HepG2 (cell line): ENCODE results near the gene ARHGAP9. TPM values are rescaled to one million over a fixed set of nuclear protein-coding genes. Genes with fewer than 3 reads are reported as not detected.

Experiments
- ATAC-seq: fragments of 200-7000 bp; cut with Tn5 transposase; 3 replicates; pipeline ENCODE4 v1.9.1; 2020; ENCODE audit warnings: mild to moderate bottlenecking, moderate library complexity
- BruUV-seq: library from RNA; stranded (reverse); fragments of 400-500 nt; replicated peaks from 2 replicates; lab custom pipeline; 2021; lab: Mats Ljungman, UMichigan
- CTCF ChIA-PET: fragments of 300-600 bp; formaldehyde crosslinking; extraction: SDS; loops from one replicate; lab custom pipeline; 2021; ENCODE audit warnings: low total read pairs, inconsistent platforms, low intra/inter-chr PET ratio; lab: Yijun Ruan, JAX
- POLR2A ChIA-PET: fragments of 350-600 bp; sonication (Branson Sonifier 250); formaldehyde crosslinking; loops from one replicate; lab custom pipeline; 2020; ENCODE audit warnings: antibody characterized with exemption, inconsistent platforms; lab: Yijun Ruan, JAX
- DNase-seq: peaks from one replicate; pipeline ENCODE4 v3.0.0-alpha.2; 2015; ENCODE audit warnings: low spot score
- FAIRE-seq: peaks from 3 replicates; lab custom pipeline; 2011; peaks lifted over from hg19 to GRCh38; lab: Jason Lieb, UNC
- H2AFZ ChIP-seq: one replicate; pipeline ENCODE4 v1.6.1; 2011; ENCODE audit warnings: low read length, inconsistent platforms
- H3K27ac ChIP-seq: fragments of 300-600 bp; 3 replicates; pipeline ENCODE4 v1.8.0; 2011; ENCODE audit warnings: mixed run types, mild to moderate bottlenecking, mixed read lengths, low read length, inconsistent platforms; ENCODE audit not compliant: insufficient read depth; ENCODE audit errors: extremely low read length
- H3K27me3 ChIP-seq, 2 experiments: fragments of 200-600 bp in 1 of 2; 2 replicates in 1 of 2; 3 replicates in 1 of 2; pipeline versions ENCODE4 v1.6.0 to v1.8.0; 2011; ENCODE audit warnings: low read length in 2 of 2, mild to moderate bottlenecking in 2 of 2, moderate library complexity in 2 of 2, inconsistent platforms in 1 of 2; ENCODE audit not compliant: insufficient read depth in 2 of 2, control insufficient read depth in 1 of 2
- H3K36me3 ChIP-seq, 2 experiments: fragments of 200-600 bp in 1 of 2; replicated peaks in 1 of 2; 2 replicates in 1 of 2; 3 replicates in 1 of 2; pipeline versions ENCODE4 v1.5.1 to v1.8.0; 2011; ENCODE audit warnings: low read length in 2 of 2, inconsistent platforms in 1 of 2; ENCODE audit not compliant: insufficient read depth in 2 of 2, control insufficient read depth in 1 of 2
- H3K4me1 ChIP-seq: 2 replicates; pipeline ENCODE4 v1.5.1; 2012; ENCODE audit warnings: low read length, inconsistent platforms; ENCODE audit not compliant: insufficient read depth
- H3K4me2 ChIP-seq: 2 replicates; pipeline ENCODE4 v1.6.0; 2011; ENCODE audit warnings: low read depth, low read length, inconsistent platforms
- H3K4me3 ChIP-seq, 3 experiments: fragments of 200-600 bp in 1 of 3; sonication (generic), shearing (Covaris generic) in 1 of 3; replicated peaks in 1 of 3; 2 replicates each; pipeline ENCODE4 v1.5.1; 2011 to 2016; ENCODE audit warnings: low read length in 3 of 3, inconsistent platforms in 2 of 3, low read depth in 2 of 3, mild to moderate bottlenecking in 2 of 3, control low read depth in 1 of 3, mixed read lengths in 1 of 3; ENCODE audit not compliant: insufficient read depth in 1 of 3
- H3K79me2 ChIP-seq: one replicate; pipeline ENCODE4 v1.6.1; 2011; ENCODE audit warnings: low read length, inconsistent platforms; ENCODE audit not compliant: insufficient read depth
- H3K9ac ChIP-seq: 2 replicates; pipeline ENCODE4 v1.6.0; 2011; ENCODE audit warnings: mild to moderate bottlenecking, low read depth, low read length, inconsistent platforms; ENCODE audit not compliant: insufficient read depth
- H3K9me3 ChIP-seq: 2 replicates; pipeline ENCODE4 v1.5.1; 2012; ENCODE audit warnings: mild to moderate bottlenecking, low read length
- H4K20me1 ChIP-seq: 2 replicates; pipeline ENCODE4 v1.6.0; 2011; ENCODE audit warnings: inconsistent platforms, mild to moderate bottlenecking, low read length, moderate library complexity; ENCODE audit not compliant: insufficient read depth
- ATM ChIP-seq: fragments of 450-650 bp; IDR thresholded peaks from 2 replicates; pipeline ENCODE4 v1.7.1; 2017; ENCODE audit warnings: mild to moderate bottlenecking, borderline replicate concordance
- GATAD2A ChIP-seq: IDR thresholded peaks from 2 replicates; pipeline ENCODE4 v1.6.1; 2016
- ISX ChIP-seq: sonication (generic); formaldehyde crosslinking; conservative IDR thresholded peaks from 2 replicates; pipeline ENCODE4 v1.5.0; 2020; ENCODE audit warnings: missing genetic modification reagents
- KLF16 ChIP-seq, 2 experiments: sonication (generic) in 1 of 2; formaldehyde crosslinking in 1 of 2; IDR thresholded peaks; 2 replicates each; pipeline versions ENCODE4 v1.6.1 to v1.8.0; 2016 to 2023; ENCODE audit warnings: missing genetic modification reagents in 2 of 2, missing compliant biosample characterization in 1 of 2
- NFE2L1 ChIP-seq: sonication (generic); formaldehyde crosslinking; IDR thresholded peaks from 2 replicates; pipeline ENCODE4 v1.4.0; 2020; ENCODE audit warnings: missing genetic modification reagents, mild to moderate bottlenecking, borderline replicate concordance
- NFKB2 ChIP-seq: sonication (generic); formaldehyde crosslinking; IDR thresholded peaks from 2 replicates; pipeline ENCODE4 v1.4.0; 2020; ENCODE audit warnings: missing genetic modification reagents, borderline replicate concordance
- NFKBIZ ChIP-seq: IDR thresholded peaks from 2 replicates; pipeline ENCODE4 v1.6.1; 2018; ENCODE audit warnings: missing genetic modification reagents, missing compliant biosample characterization
- NONO ChIP-seq, 2 experiments: fragments of 450-650 bp in 1 of 2; sonication (generic) in 1 of 2; formaldehyde crosslinking in 1 of 2; IDR thresholded peaks in 1 of 2; conservative IDR thresholded peaks in 1 of 2; 2 replicates each; pipeline versions ENCODE4 v1.6.1 to v1.8.0; 2017 to 2022; ENCODE audit warnings: mild to moderate bottlenecking in 1 of 2, missing genetic modification reagents in 1 of 2, moderate library complexity in 1 of 2
- PATZ1 ChIP-seq: sonication (generic); formaldehyde crosslinking; IDR thresholded peaks from 2 replicates; pipeline ENCODE4 v1.4.0; 2020; ENCODE audit warnings: missing genetic modification reagents
- RARG ChIP-seq: sonication (generic); formaldehyde crosslinking; IDR thresholded peaks from 2 replicates; pipeline ENCODE4 v1.4.0; 2020; ENCODE audit warnings: low read depth, mild to moderate bottlenecking, missing genetic modification reagents
- SATB2 ChIP-seq: sonication (generic); formaldehyde crosslinking; IDR thresholded peaks from 2 replicates; pipeline ENCODE4 v1.5.0; 2020; ENCODE audit warnings: missing genetic modification reagents
- XBP1 ChIP-seq: sonication (generic); formaldehyde crosslinking; IDR thresholded peaks from 2 replicates; pipeline ENCODE4 v1.5.0; 2020; ENCODE audit warnings: missing genetic modification reagents
- ZFP1 ChIP-seq: IDR thresholded peaks from 2 replicates; pipeline ENCODE4 v1.6.1; 2016
- ZNF251 ChIP-seq: sonication (generic); formaldehyde crosslinking; IDR thresholded peaks from 2 replicates; pipeline ENCODE4 v1.9.0; 2021; ENCODE audit warnings: mild to moderate bottlenecking, missing genetic modification reagents
- ZNF414 ChIP-seq: sonication (generic); formaldehyde crosslinking; IDR thresholded peaks from 2 replicates; pipeline ENCODE4 v1.5.0; 2020; ENCODE audit warnings: missing genetic modification reagents
- ZNF709 ChIP-seq: sonication (generic); formaldehyde crosslinking; IDR thresholded peaks from 2 replicates; pipeline ENCODE4 v1.5.0; 2020; ENCODE audit warnings: mild to moderate bottlenecking, missing genetic modification reagents
- ZXDC ChIP-seq: sonication (generic); formaldehyde crosslinking; IDR thresholded peaks from 2 replicates; pipeline ENCODE4 v1.5.0; 2020; ENCODE audit warnings: mild to moderate bottlenecking, missing genetic modification reagents
- WGBS: methylation state at CpG from one replicate; pipeline ENCODE4 v1.1.6; 2017; ENCODE audit warnings: low lambda C conversion rate; 5-methylcytosine and 5-hydroxymethylcytosine counted together
- in situ Hi-C: cut with HindIII; loops from 2 replicates; pipeline ENCODE4 v1.10.0; 2017; ENCODE audit warnings: low pct_unique_long_range_greater_than_20kb; ENCODE audit not compliant: extremely low pct_ligation_motif_present
- intact Hi-C: fragments of 100-400 bp; cut with micrococcal nuclease; formaldehyde crosslinking; loops from one replicate; pipeline ENCODE4 v1.10.0; 2022; ENCODE audit not compliant: unreplicated experiment
- polyA plus RNA-seq, 8 experiments: library from polyadenylated mRNA; depleted of rRNA in 3 of 8; stranded (reverse) in 7 of 8; unstranded in 1 of 8; fragments of >200 nt; fragmentation: Illumina TruSeq in 4 of 8; extraction: Trizol in 4 of 8; gene quantifications; 2 replicates each; pipeline versions ENCODE4 v1.2.1 to v1.2.3, GENCODE V29; 2011 to 2016; ENCODE audit warnings: low read depth in 4 of 8, missing spikeins in 1 of 8, mixed read lengths in 1 of 8; ENCODE audit not compliant: insufficient read depth in 1 of 8
- total RNA-seq, 5 experiments: library from RNA; depleted of rRNA; stranded (reverse); fragments of >200 nt; fragmentation: Illumina TruSeq; extraction: Trizol; gene quantifications; 2 replicates each; pipeline ENCODE4 v1.2.3, GENCODE V29; 2016; ENCODE audit warnings: low read depth in 1 of 5

ARHGAP9 gene
- total and polyA plus RNA-seq, 2 of the 13 experiments (the other 11 are each of a cell fraction or from before 2014, with no cell fraction given) = 0.18 to 1.2 TPM

GRCh38 chr12:57462912-57463253 lies 16.8 kb downstream of the ARHGAP9 start (continued):
- TF ChIP-seq ZXDC (CRISPR knock-in tag) = 0 out of 2 replicates have a peak, but pooled peaks have one; percentile 34

- Histone ChIP-seq H2AFZ (peak overlapping the region; percentile 88), H4K20me1 (no peaks in the 10 kb centered on the region), H3K4me3 (peak overlapping the region; percentile 53 to 94 (median 68)), H3K4me1 (peaks cover 50% of the 10 kb centered on the region), H3K9ac (peak overlapping the region; percentile 39; the same call in 1 of the 2 replicates), H3K27ac (no peak overlapping the region), H3K27me3 (peaks cover 0 to 35% of the 10 kb centered on the region in 2 experiments; a peak in 3 of 5 replicates), H3K4me2 (peak overlapping the region; percentile 99), H3K79me2 (no peaks in the 10 kb centered on the region), H3K9me3 (no peaks in the 10 kb centered on the region), H3K36me3 (no peaks in the 10 kb centered on the region)
- FAIRE-seq (peak; percentile 93), ATAC-seq (peak; percentile 86), DNase-seq (peak; percentile 80)
- POLR2A ChIA-PET = interaction anchor here (1.0 to 1.3 kb wide), 2 partner anchors 55 to 57 kb away, joined by 3 to 4 read pairs; no protein-coding TSS in a partner anchor
- CTCF ChIA-PET = interaction anchor here (0.6 to 1.2 kb wide), 4 partner anchors 26 to 199 kb away, joined by 3 to 4 read pairs (median 4); no protein-coding TSS in a partner anchor
- intact Hi-C loops (loop anchor here (2.0 kb wide), 1 partner anchor 24 kb away; no protein-coding TSS in a partner anchor), in situ Hi-C loops (no loop called here)
- no TSS peak for BruUV-seq
- under 1% methylated on average over 11 of the region's 28 CpGs for WGBS
- TF ChIP-seq ATM (no peak), NFE2L1 (CRISPR knock-in tag) (no peak), ZNF251 (CRISPR knock-in tag) (no peak), SATB2 (no peak), NFKBIZ (CRISPR knock-in tag) (no peak), GATAD2A (CRISPR knock-in tag) (peak; percentile 63), KLF16 (CRISPR knock-in tag; IDR thresholded peaks at IDR 0.05) (peak in 1 of 2 experiments; percentile 57; a peak in 1 of 4 replicates), XBP1 (CRISPR knock-in tag) (no peak), NFKB2 (CRISPR knock-in tag) (peak; percentile 2; the same call in 1 of the 2 replicates), NONO (IDR thresholded peaks at IDR 0.05) (no peak), NONO (CRISPR knock-in tag; conservative IDR thresholded peaks at IDR 0.05) (0 out of 2 replicates have a peak, but pooled peaks have one; percentile 31), RARG (CRISPR knock-in tag) (no peak), ZNF414 (0 out of 2 replicates have a peak, but pooled peaks have one; percentile 30), ISX (no peak), ZFP1 (no peak), ZNF709 (CRISPR knock-in tag) (no peak), PATZ1 (peak; percentile 58)
Observed at GRCh38 chr12:57462251-57462911, 17.3 kb downstream of the ARHGAP9 start.
